ENCODE data around the gene TNFRSF1B. TPM values are rescaled to one million over a fixed set of nuclear protein-coding genes. Genes with fewer than 3 reads are reported as not detected.

Gene TNFRSF1B
- total RNA-seq, 3 donors from 2014 or later = 218 to 255 (median 229) TPM

DNA sequence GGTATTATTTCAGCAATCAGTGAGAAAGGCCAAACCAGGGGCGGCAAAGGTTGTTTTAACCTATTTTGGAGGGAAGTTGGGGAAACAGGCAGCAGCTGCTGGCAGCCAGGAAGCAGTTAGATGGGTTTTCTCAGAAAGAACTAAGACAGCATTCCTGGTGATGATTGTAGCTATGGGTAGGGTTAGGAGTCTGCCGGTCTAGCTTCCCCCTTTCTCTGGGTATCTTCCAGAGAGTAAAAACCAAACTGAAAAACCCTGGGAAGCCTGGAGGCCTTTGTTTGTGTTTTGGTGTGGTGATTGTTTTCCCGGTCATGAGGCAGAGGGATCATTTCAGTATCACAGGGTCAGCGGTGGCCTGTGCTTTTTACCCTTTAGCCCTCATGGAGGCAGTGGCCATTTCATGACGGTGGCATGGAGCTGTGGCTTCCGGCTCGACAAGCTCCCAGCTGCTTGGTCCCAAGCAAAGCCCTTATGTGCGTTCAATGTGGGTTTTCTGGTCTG, 19.5 kb upstream of the TNFRSF1B start:
- Mint-ChIP-seq H3K9me3 (peaks cover 4% of the 10 kb centered on the region), H3K4me3 (no peak overlapping the region), H3K36me3 (ENCODE audit: insufficient read depth) (no peaks in the 10 kb centered on the region), H3K4me1 (ENCODE audit: low read depth) (peaks cover 85% of the 10 kb centered on the region), H3K27me3 (ENCODE audit: low read depth) (no peaks in the 10 kb centered on the region)
- DNase-seq = no peak
- no peak for ATAC-seq

- ATAC-seq (no peak), DNase-seq (no peak)
- Mint-ChIP-seq H3K9me3 (peaks cover 4% of the 10 kb centered on the region), H3K36me3 (ENCODE audit: insufficient read depth) (no peaks in the 10 kb centered on the region), H3K4me1 (ENCODE audit: low read depth) (peaks cover 90% of the 10 kb centered on the region), H3K4me3 (no peak overlapping the region), H3K27me3 (ENCODE audit: low read depth) (no peaks in the 10 kb centered on the region)
Observed at GRCh38 chr1:12148160-12148957, 18.4 kb upstream of the TNFRSF1B start.

GRCh38 chr1:12148958-12149790, 17.6 kb upstream of the TNFRSF1B start:
- Mint-ChIP-seq H3K36me3 (ENCODE audit: insufficient read depth) (no peaks in the 10 kb centered on the region), H3K9me3 (peaks cover 4% of the 10 kb centered on the region), H3K27me3 (ENCODE audit: low read depth) (no peaks in the 10 kb centered on the region), H3K4me1 (ENCODE audit: low read depth) (peaks cover 85% of the 10 kb centered on the region), H3K4me3 (no peak overlapping the region)
- no peak for DNase-seq
- no peak for ATAC-seq

DNA sequence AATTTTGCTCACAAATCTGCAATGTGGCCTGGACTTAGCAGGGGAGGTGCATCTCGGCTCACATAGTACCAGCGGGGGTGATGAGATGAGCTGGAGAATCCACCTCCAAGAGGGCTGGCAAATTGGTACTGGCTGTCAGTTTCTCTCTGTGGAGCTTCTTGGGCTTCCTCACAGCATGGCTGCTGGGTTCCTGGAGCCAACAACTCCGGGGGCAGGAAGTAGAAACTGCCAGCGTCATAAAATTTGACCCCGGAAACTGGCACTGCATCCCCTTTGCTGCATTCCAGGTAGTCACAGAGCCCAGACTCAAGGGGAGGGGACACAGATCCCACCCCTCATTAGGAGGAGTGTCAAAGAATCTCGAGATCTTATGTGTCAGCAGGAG, 17.0 kb upstream of the TNFRSF1B start:
- no peaks in the 10 kb centered on the region for H3K36me3 Mint-ChIP-seq (ENCODE audit: insufficient read depth)
- DNase-seq (no peak), ATAC-seq (no peak)
- peaks cover 4% of the 10 kb centered on the region for H3K9me3 Mint-ChIP-seq
- peaks cover 84% of the 10 kb centered on the region for H3K4me1 Mint-ChIP-seq (ENCODE audit: low read depth)
- no peaks in the 10 kb centered on the region for H3K27me3 Mint-ChIP-seq (ENCODE audit: low read depth)
- no peak overlapping the region for H3K4me3 Mint-ChIP-seq

GRCh38 chr1:12150456-12151200, 16.2 kb upstream of the TNFRSF1B start:
- Mint-ChIP-seq H3K4me3 (peak overlapping the region; percentile 47), H3K27me3 (ENCODE audit: low read depth) (no peaks in the 10 kb centered on the region), H3K4me1 (ENCODE audit: low read depth) (peaks cover 86% of the 10 kb centered on the region), H3K9me3 (peaks cover 4% of the 10 kb centered on the region), H3K36me3 (ENCODE audit: insufficient read depth) (no peaks in the 10 kb centered on the region)
- ATAC-seq (peak; percentile 38 to 48), DNase-seq (no peak)

- DNase-seq = no peak
- ATAC-seq = no peak
- Mint-ChIP-seq H3K36me3 (ENCODE audit: insufficient read depth) (no peaks in the 10 kb centered on the region), H3K9me3 (peaks cover 4% of the 10 kb centered on the region), H3K4me3 (no peak overlapping the region), H3K27me3 (ENCODE audit: low read depth) (no peaks in the 10 kb centered on the region), H3K4me1 (ENCODE audit: low read depth) (peaks cover 87% of the 10 kb centered on the region)
Observed at GRCh38 chr1:12151465-12151864, 15.3 kb upstream of the TNFRSF1B start.

GRCh38 chr1:12152113-12152891, 14.5 kb upstream of the TNFRSF1B start:
- no peaks in the 10 kb centered on the region for H3K27me3 Mint-ChIP-seq (ENCODE audit: low read depth)
- no peak for ATAC-seq

DNA sequence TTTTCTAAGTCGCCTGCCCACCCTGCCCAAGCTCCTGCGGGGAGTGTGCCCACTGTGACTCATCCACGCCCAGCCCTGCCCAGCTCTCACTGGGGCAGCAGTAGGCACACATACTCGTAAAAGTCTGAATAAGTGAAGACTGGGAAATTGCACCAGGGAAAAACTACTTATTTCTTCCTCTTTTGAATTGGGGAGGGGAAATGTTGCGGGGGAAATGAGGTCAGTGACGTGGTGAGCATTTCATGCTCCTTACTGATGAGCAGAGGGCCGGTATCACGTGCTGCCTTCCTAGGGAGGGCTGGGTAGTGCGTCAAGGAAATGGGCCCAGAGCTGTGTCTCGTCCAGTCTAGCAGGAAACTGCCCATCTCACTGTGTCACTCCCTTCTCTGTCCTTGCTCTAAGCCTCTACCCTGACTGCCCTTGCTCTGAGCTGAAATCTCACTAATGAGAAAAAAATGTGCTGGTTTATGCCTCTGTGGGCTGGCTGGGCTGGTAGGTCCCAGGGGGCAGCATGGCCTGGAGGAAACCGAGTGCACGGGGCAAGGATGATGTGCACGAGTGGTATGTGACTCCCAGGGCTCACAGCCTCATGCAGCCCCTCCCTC, 13.5 kb upstream of the TNFRSF1B start:
- Mint-ChIP-seq H3K27me3 (ENCODE audit: low read depth) (no peaks in the 10 kb centered on the region), H3K4me1 (ENCODE audit: low read depth) (peaks cover 87% of the 10 kb centered on the region), H3K36me3 (ENCODE audit: insufficient read depth) (no peaks in the 10 kb centered on the region), H3K9me3 (peaks cover 4% of the 10 kb centered on the region), H3K4me3 (peak overlapping the region; percentile 6)
- ATAC-seq (no peak), DNase-seq (no peak)

More at GRCh38 chr1:12152113-12152891, 14.5 kb upstream of the TNFRSF1B start:
- DNase-seq = no peak
- H3K4me3 Mint-ChIP-seq = peak overlapping the region; percentile 8
- H3K9me3 Mint-ChIP-seq = peaks cover 4% of the 10 kb centered on the region
- peaks cover 86% of the 10 kb centered on the region for H3K4me1 Mint-ChIP-seq (ENCODE audit: low read depth)
- no peaks in the 10 kb centered on the region for H3K36me3 Mint-ChIP-seq (ENCODE audit: insufficient read depth)

DNA sequence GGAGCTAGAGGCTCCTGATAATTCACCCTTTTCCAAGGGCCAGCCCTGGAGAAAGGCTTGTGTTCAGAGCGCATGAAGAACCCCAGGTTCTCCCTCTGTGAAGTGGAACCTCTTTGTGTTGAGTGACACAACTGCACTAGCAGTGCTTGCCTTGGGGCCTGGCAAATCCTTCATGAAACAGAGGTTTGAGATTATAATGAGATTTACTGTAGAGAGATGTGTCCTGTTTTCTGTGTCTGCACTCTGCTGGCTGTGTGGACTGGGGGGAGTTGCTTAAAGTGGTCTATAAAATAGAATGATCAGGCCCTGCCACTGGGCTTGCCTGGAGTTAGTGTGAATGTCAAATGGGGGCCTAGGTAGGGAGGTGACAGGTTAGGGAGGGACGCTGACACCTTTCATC, 11.5 kb upstream of the TNFRSF1B start:
- no peak overlapping the region for H3K4me3 Mint-ChIP-seq
- ATAC-seq (no peak), DNase-seq (no peak)
- no peaks in the 10 kb centered on the region for H3K27me3 Mint-ChIP-seq (ENCODE audit: low read depth)
- H3K4me1 Mint-ChIP-seq (ENCODE audit: low read depth) = peaks cover 78% of the 10 kb centered on the region
- H3K36me3 Mint-ChIP-seq (ENCODE audit: insufficient read depth) = no peaks in the 10 kb centered on the region
- no peaks in the 10 kb centered on the region for H3K9me3 Mint-ChIP-seq

DNA sequence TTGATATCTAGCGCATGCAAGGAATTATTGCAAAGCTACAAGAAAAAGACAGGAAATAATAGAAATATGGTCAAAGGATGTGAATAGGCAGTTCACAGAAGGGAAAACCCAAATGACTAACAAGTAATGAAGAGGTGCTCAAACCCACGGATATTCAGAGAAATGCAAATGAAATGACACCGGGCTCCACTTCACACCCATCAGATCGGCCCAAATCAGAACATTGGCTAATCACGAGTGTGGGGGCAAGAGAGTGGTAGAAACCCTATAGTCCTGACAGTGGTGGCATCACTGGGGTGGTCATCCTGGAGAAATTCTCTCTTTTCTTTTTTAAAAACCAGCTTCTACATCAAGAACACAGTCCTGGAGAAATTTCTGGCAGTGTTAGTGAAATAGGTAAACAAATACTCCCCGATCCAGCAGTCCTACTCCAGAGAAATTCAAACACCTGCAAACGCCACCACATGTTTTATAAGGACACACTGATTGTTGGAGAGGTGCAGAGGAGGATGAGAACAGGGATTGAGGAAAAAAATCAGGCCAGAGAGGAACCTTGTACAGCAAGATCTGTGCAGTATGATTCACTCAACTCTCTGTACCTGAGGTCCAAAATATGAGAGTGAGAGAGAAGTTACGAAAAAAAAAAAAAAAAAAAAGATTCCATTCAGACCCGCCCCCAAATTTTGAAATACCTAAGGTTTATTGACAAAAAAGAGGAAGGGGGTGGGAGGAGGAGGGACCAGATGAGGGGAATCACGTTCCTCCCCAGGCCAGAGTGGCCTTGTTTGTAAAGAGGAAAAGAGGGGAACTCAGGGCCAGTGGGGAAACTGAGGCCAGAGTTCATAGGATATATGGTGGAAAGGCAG, 9.2 kb upstream of the TNFRSF1B start:
- ATAC-seq (peak; percentile 72 to 75), DNase-seq (no peak)
- Mint-ChIP-seq H3K4me3 (peak overlapping the region; percentile 73), H3K27me3 (ENCODE audit: low read depth) (no peaks in the 10 kb centered on the region), H3K36me3 (ENCODE audit: insufficient read depth) (no peaks in the 10 kb centered on the region), H3K4me1 (ENCODE audit: low read depth) (peaks cover 78% of the 10 kb centered on the region), H3K9me3 (no peaks in the 10 kb centered on the region)

DNA sequence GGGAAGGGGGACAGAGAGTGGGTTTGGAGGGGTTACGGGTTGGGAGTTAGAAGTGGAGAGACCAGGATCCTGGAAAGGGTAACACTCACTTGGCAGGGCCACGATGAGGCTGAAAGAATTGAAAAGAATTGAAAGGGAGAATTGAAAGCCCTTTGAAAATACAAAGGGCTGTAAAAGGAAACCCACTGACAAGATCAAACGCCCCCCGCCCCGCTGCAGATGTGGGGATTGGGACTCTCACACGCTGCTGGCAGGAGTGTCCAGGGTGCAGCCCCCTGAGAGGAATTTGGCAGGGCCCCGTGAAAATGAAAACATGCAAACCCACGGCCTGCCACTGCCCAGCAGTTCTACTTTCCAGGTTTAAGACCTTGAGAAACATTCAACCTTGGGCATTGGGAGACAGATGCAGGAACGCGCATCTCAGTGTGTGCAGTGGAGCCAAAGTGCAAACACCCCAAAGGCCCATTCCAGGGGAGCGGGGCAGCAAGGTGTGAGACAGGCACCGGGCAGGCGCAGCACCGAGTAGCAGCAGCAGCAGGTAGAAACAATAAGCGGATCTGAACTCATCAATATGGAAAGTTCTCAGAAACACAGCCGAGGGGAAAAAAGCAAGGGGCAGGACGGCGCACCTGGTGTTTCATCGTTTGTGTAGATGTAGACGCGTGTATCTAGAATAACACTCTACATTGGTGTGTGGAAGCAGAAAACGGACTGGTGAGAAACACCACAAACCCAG, 8.3 kb upstream of the TNFRSF1B start:
- H3K4me1 Mint-ChIP-seq (ENCODE audit: low read depth) = peaks cover 78% of the 10 kb centered on the region
- DNase-seq = peak; percentile 36
- ATAC-seq = no peak
- H3K36me3 Mint-ChIP-seq (ENCODE audit: insufficient read depth) = no peaks in the 10 kb centered on the region
- H3K4me3 Mint-ChIP-seq = peak overlapping the region; percentile 73
- H3K27me3 Mint-ChIP-seq (ENCODE audit: low read depth) = no peaks in the 10 kb centered on the region
- no peaks in the 10 kb centered on the region for H3K9me3 Mint-ChIP-seq

GRCh38 chr1:12159816-12160215, 7.0 kb upstream of the TNFRSF1B start:
- Mint-ChIP-seq H3K9me3 (no peaks in the 10 kb centered on the region), H3K4me3 (peak overlapping the region; percentile 37), H3K36me3 (ENCODE audit: insufficient read depth) (no peaks in the 10 kb centered on the region), H3K27me3 (ENCODE audit: low read depth) (no peaks in the 10 kb centered on the region), H3K4me1 (ENCODE audit: low read depth) (peaks cover 81% of the 10 kb centered on the region)
- DNase-seq = peak; percentile 38
- ATAC-seq = no peak
